GM23338 (cell line): ENCODE measurements around the gene CTNND2. TPM values are rescaled to one million over a fixed set of nuclear protein-coding genes. Genes with fewer than 3 reads are reported as not detected.

Experiments used
- ATAC-seq: fragments of 200-7000 bp; cut with Tn5 transposase; 3 replicates; pipeline ENCODE4 v1.9.1; 2020
- DNase-seq: peaks from one replicate; pipeline ENCODE4 v3.0.0-alpha.2; 2015; ENCODE audit warnings: low spot score
- H2AFZ ChIP-seq: fragments of 200-600 bp; sonication (generic); 2 replicates; pipeline ENCODE4 v1.8.0; 2016; ENCODE audit warnings: antibody characterized with exemption, mild to moderate bottlenecking, moderate library complexity
- H3F3A ChIP-seq: fragments of 200-600 bp; sonication (generic); replicated peaks from 2 replicates; pipeline ENCODE4 v1.8.0; 2017; ENCODE audit warnings: antibody characterized with exemption, mixed run types, low read depth
- H3K27ac ChIP-seq: fragments of 200-600 bp; sonication (generic); 2 replicates; pipeline ENCODE4 v1.6.1; 2016; ENCODE audit warnings: low read depth
- H3K27me3 ChIP-seq: fragments of 200-600 bp; sonication (generic); 2 replicates; pipeline ENCODE4 v1.8.0; 2016; ENCODE audit warnings: mild to moderate bottlenecking, mixed run types, moderate library complexity; ENCODE audit not compliant: insufficient read depth
- H3K36me3 ChIP-seq: fragments of 200-600 bp; sonication (generic); 2 replicates; pipeline ENCODE4 v1.8.0; 2016; ENCODE audit warnings: mild to moderate bottlenecking; ENCODE audit not compliant: insufficient read depth
- H3K4me1 ChIP-seq: fragments of 200-600 bp; sonication (generic); 2 replicates; pipeline ENCODE4 v1.8.0; 2016; ENCODE audit warnings: mild to moderate bottlenecking, moderate library complexity; ENCODE audit not compliant: insufficient read depth
- H3K4me2 ChIP-seq: fragments of 200-600 bp; sonication (generic); 2 replicates; pipeline ENCODE4 v1.7.1; 2017; ENCODE audit warnings: mixed run types
- H3K4me3 ChIP-seq: fragments of 200-600 bp; sonication (generic); 2 replicates; pipeline ENCODE4 v1.6.1; 2016; ENCODE audit warnings: mixed run types
- H3K79me2 ChIP-seq: fragments of 200-600 bp; sonication (generic); replicated peaks from 2 replicates; pipeline ENCODE4 v1.8.0; 2017; ENCODE audit warnings: mild to moderate bottlenecking; ENCODE audit not compliant: insufficient read depth
- H3K9me2 ChIP-seq: fragments of 200-600 bp; sonication (generic); 2 replicates; pipeline ENCODE4 v1.8.0; 2017; ENCODE audit not compliant: insufficient read depth
- H4K20me1 ChIP-seq: fragments of 200-600 bp; sonication (generic); replicated peaks from 2 replicates; pipeline ENCODE4 v1.8.0; 2017; ENCODE audit warnings: mild to moderate bottlenecking; ENCODE audit not compliant: insufficient read depth
- H3K27ac Mint-ChIP-seq: 2 replicates; pipeline ENCODE4 v1.8.0; 2020; ENCODE audit warnings: inconsistent platforms, mild to moderate bottlenecking, moderate library complexity, mixed read lengths
- H3K27me3 Mint-ChIP-seq: 3 replicates; pipeline ENCODE4 v1.8.0; 2022; ENCODE audit warnings: low read depth, mild to moderate bottlenecking, moderate library complexity, mixed read lengths, inconsistent platforms; ENCODE audit not compliant: insufficient read depth, poor library complexity
- H3K36me3 Mint-ChIP-seq: 3 replicates; pipeline ENCODE4 v1.8.0; 2021; ENCODE audit warnings: low read depth, mild to moderate bottlenecking, inconsistent platforms, moderate library complexity, mixed read lengths
- H3K4me1 Mint-ChIP-seq: 3 replicates; pipeline ENCODE4 v1.8.0; 2020; ENCODE audit warnings: mild to moderate bottlenecking, inconsistent platforms, mixed read lengths
- H3K4me3 Mint-ChIP-seq: 3 replicates; pipeline ENCODE4 v1.8.0; 2021; ENCODE audit warnings: moderate library complexity, mild to moderate bottlenecking, inconsistent platforms, mixed read lengths
- H3K9me3 Mint-ChIP-seq: 3 replicates; pipeline ENCODE4 v1.8.0; 2020; ENCODE audit warnings: moderate library complexity, mild to moderate bottlenecking, inconsistent platforms, mixed read lengths
- CREB1 ChIP-seq: fragments of 250-450 bp; sonication (Bioruptor Pico); IDR thresholded peaks from 2 replicates; pipeline ENCODE4 v1.5.0; 2020; ENCODE audit warnings: low read depth, mild to moderate bottlenecking, moderate library complexity
- CTCF ChIP-seq, 2 experiments: fragments of 200-600 bp in 1 of 2; sonication (generic) in 1 of 2; conservative IDR thresholded peaks; 2 replicates each; pipeline versions ENCODE4 v1.5.1 to v1.6.1; 2016 to 2017; ENCODE audit warnings: antibody characterized with exemption in 2 of 2, low read depth in 2 of 2, mild to moderate bottlenecking in 2 of 2, moderate library complexity in 1 of 2
- ETS1 ChIP-seq: IDR thresholded peaks from 2 replicates; pipeline ENCODE4 v1.6.1; 2016; ENCODE audit warnings: antibody characterized with exemption
- EZH2 ChIP-seq: fragments of 200-600 bp; sonication (generic); IDR thresholded peaks from one replicate; pipeline ENCODE4 v1.8.0; 2017; ENCODE audit warnings: antibody characterized with exemption, mild to moderate bottlenecking, low read depth; ENCODE audit not compliant: unreplicated experiment
- EZH2phosphoT487 ChIP-seq: fragments of 200-600 bp; sonication (generic); IDR thresholded peaks from one replicate; pipeline ENCODE4 v1.8.1; 2018; ENCODE audit warnings: antibody characterized with exemption; ENCODE audit not compliant: unreplicated experiment
- JUNB ChIP-seq: IDR thresholded peaks from one replicate; pipeline ENCODE4 v1.6.1; 2016; ENCODE audit warnings: antibody characterized with exemption; ENCODE audit not compliant: unreplicated experiment
- NANOG ChIP-seq: IDR thresholded peaks from 2 replicates; pipeline ENCODE4 v1.6.1; 2016; ENCODE audit warnings: antibody characterized with exemption, borderline replicate concordance
- POLR2AphosphoS5 ChIP-seq: IDR thresholded peaks from 2 replicates; pipeline ENCODE4 v1.6.1; 2016; ENCODE audit warnings: antibody characterized with exemption, low read depth
- REST ChIP-seq: IDR thresholded peaks from one replicate; pipeline ENCODE4 v1.6.1; 2018; ENCODE audit warnings: antibody characterized with exemption; ENCODE audit not compliant: unreplicated experiment
- STAT1 ChIP-seq: IDR thresholded peaks from one replicate; pipeline ENCODE4 v1.6.1; 2016; ENCODE audit warnings: antibody characterized with exemption; ENCODE audit not compliant: unreplicated experiment
- ZNF114 ChIP-seq: fragments of 250-450 bp; sonication (Bioruptor Pico); IDR thresholded peaks from 2 replicates; pipeline ENCODE4 v1.5.0; 2020; ENCODE audit warnings: mild to moderate bottlenecking, moderate library complexity
- ZNF331 ChIP-seq: fragments of 250-450 bp; sonication (Bioruptor Pico); IDR thresholded peaks from 2 replicates; pipeline ENCODE4 v1.5.0; 2020; ENCODE audit warnings: low read depth, mild to moderate bottlenecking, moderate library complexity
- polyA plus RNA-seq: library from polyadenylated mRNA; unstranded; fragments of >200 nt; fragmentation: Nextera tagmentation; extraction: Ambion mirVana; gene quantifications from 2 replicates; pipeline ENCODE4 v1.2.1, GENCODE V29; 2016
- total RNA-seq: library from RNA; depleted of rRNA; stranded (reverse); fragments of >200 nt; shearing (Covaris generic); gene quantifications from 2 replicates; pipeline ENCODE4 v1.2.3, GENCODE V29; 2014

Gene CTNND2
- total and polyA plus RNA-seq, 2 experiments from 2014 or later: 5.1 to 7.0 TPM

- Mint-ChIP-seq H3K27me3 (no peaks in the 10 kb centered on the region), H3K36me3 (no peaks in the 10 kb centered on the region), H3K9me3 (no peaks in the 10 kb centered on the region), H3K4me3 (no peak overlapping the region), H3K4me1 (no peaks in the 10 kb centered on the region; the same call in 1 of the 3 replicates), H3K27ac (no peak overlapping the region)
- Histone ChIP-seq H2AFZ (no peak overlapping the region), H3K9me2 (no peaks in the 10 kb centered on the region), H3K27ac (no peak overlapping the region), H3K79me2 (no peaks in the 10 kb centered on the region), H3F3A (no peaks in the 10 kb centered on the region), H3K4me1 (no peaks in the 10 kb centered on the region), H3K36me3 (no peaks in the 10 kb centered on the region), H3K4me3 (no peak overlapping the region), H4K20me1 (no peaks in the 10 kb centered on the region), H3K4me2 (no peak overlapping the region), H3K27me3 (no peaks in the 10 kb centered on the region)
- ATAC-seq (no peak), DNase-seq (no peak)
- TF ChIP-seq ZNF114 (no peak), ZNF331 (no peak), EZH2 (no peak), JUNB (no peak), EZH2phosphoT487 (no peak), CTCF (conservative IDR thresholded peaks at IDR 0.05; ENCODE audit: low read depth in 2 of 2) (no peak)
Measured at GRCh38 chr5:11153670-11154382, 750.4 kb downstream of the CTNND2 start.

GRCh38 chr5:11152368-11152767 lies 751.9 kb downstream of the CTNND2 start:
- Mint-ChIP-seq H3K27ac (no peak overlapping the region), H3K9me3 (no peaks in the 10 kb centered on the region), H3K4me1 (no peaks in the 10 kb centered on the region; the same call in 1 of the 3 replicates), H3K4me3 (no peak overlapping the region), H3K27me3 (no peaks in the 10 kb centered on the region), H3K36me3 (no peaks in the 10 kb centered on the region)
- Histone ChIP-seq H3K4me2 (no peak overlapping the region), H3K36me3 (no peaks in the 10 kb centered on the region), H3K9me2 (no peaks in the 10 kb centered on the region), H3K4me3 (no peak overlapping the region), H4K20me1 (no peaks in the 10 kb centered on the region), H3F3A (no peaks in the 10 kb centered on the region), H3K27me3 (no peaks in the 10 kb centered on the region), H3K4me1 (no peaks in the 10 kb centered on the region), H3K27ac (no peak overlapping the region), H3K79me2 (no peaks in the 10 kb centered on the region), H2AFZ (no peak overlapping the region)
- ATAC-seq (no peak), DNase-seq (no peak)
- TF ChIP-seq STAT1 (no peak), EZH2 (no peak), JUNB (no peak), ZNF331 (no peak), ZNF114 (no peak), CTCF (conservative IDR thresholded peaks at IDR 0.05; ENCODE audit: low read depth in 2 of 2) (no peak), EZH2phosphoT487 (no peak), ETS1 (no peak), CREB1 (CRISPR knock-in tag) (no peak), POLR2AphosphoS5 (no peak), NANOG (no peak), REST (no peak)
